SK-MEL-5 (cell line): ENCODE results near the gene PACC1. TPM values are rescaled to one million over a fixed set of nuclear protein-coding genes. Genes with fewer than 3 reads are reported as not detected.
"Not testable (repeated sequence)": the region's sequence is repeated elsewhere in the genome, so short reads cannot be mapped to it uniquely, and the experiment has no call there.

Experiments used
- DNase-seq: peaks from one replicate; pipeline ENCODE4 v3.0.0-alpha.2; 2016; ENCODE audit warnings: low read depth, low spot score
- in situ Hi-C: cut with HindIII; loops from 2 replicates; pipeline ENCODE4 v1.10.0; 2016; ENCODE audit warnings: low sequenced_read_pairs, high pct_unique_total_duplicates, low pct_unique_long_range_greater_than_20kb
- total RNA-seq: library from RNA; depleted of rRNA; stranded (reverse); fragments of >200 nt; shearing (Covaris generic); gene quantifications from 2 replicates; pipeline ENCODE4 v1.2.3, GENCODE V29; 2014

PACC1 gene
- total RNA-seq, 1 experiment from 2014 or later, result 23.8 TPM

GRCh38 chr1:212366901-212367300 lies 47.8 kb downstream of the PACC1 start:
- in situ Hi-C loops, result no loop called here
- DNase-seq, result peak; percentile 37

GRCh38 chr1:212364985-212365384 lies 49.7 kb downstream of the PACC1 start:
- no peak for DNase-seq
- in situ Hi-C loops, result no loop called here

- in situ Hi-C loops, result no loop called here
- DNase-seq, result no peak
Observed at GRCh38 chr1:212359794-212360479, 54.7 kb downstream of the PACC1 start.

GRCh38 chr1:212355230-212355969 lies 59.3 kb downstream of the PACC1 start:
- in situ Hi-C loops, result no loop called here
- no peak for DNase-seq

- in situ Hi-C loops, result no loop called here
Observed at GRCh38 chr1:212354464-212354863, 60.2 kb downstream of the PACC1 start.

GRCh38 chr1:212353181-212353580 lies 61.5 kb downstream of the PACC1 start:
- in situ Hi-C loops, result no loop called here
- DNase-seq, result no peak

More at GRCh38 chr1:212354464-212354863, 60.2 kb downstream of the PACC1 start:
- DNase-seq, result no peak

- no peak for DNase-seq
- in situ Hi-C loops, result no loop called here
Observed at GRCh38 chr1:212351588-212352362, 62.9 kb downstream of the PACC1 start.

- DNase-seq, result no peak
- in situ Hi-C loops, result no loop called here
Observed at GRCh38 chr1:212346601-212347000, 68.1 kb downstream of the PACC1 start.

GRCh38 chr1:212344905-212345304 lies 69.8 kb downstream of the PACC1 start:
- in situ Hi-C loops, result no loop called here
- no peak for DNase-seq

- in situ Hi-C loops, result no loop called here
- DNase-seq, result no peak
Observed at GRCh38 chr1:212341090-212341489, 73.6 kb downstream of the PACC1 start.

- no peak for DNase-seq
- in situ Hi-C loops, result no loop called here
Observed at GRCh38 chr1:212329105-212329504, 85.6 kb downstream of the PACC1 start.

- peak; percentile 14 for DNase-seq
- in situ Hi-C loops, result no loop called here
Observed at GRCh38 chr1:212328248-212328647, 86.4 kb downstream of the PACC1 start.

- no peak for DNase-seq
- in situ Hi-C loops, result no loop called here
Observed at GRCh38 chr1:212326541-212326940, 88.1 kb downstream of the PACC1 start.

GRCh38 chr1:212323066-212323465 lies 91.6 kb downstream of the PACC1 start:
- no peak for DNase-seq
- in situ Hi-C loops, result no loop called here

- in situ Hi-C loops, result not testable (repeated sequence)
Observed at GRCh38 chr1:212321031-212321430, 93.7 kb downstream of the PACC1 start.

GRCh38 chr1:212317916-212318315 lies 96.8 kb downstream of the PACC1 start:
- no peak for DNase-seq
- in situ Hi-C loops, result no loop called here

More at GRCh38 chr1:212321031-212321430, 93.7 kb downstream of the PACC1 start:
- not testable (repeated sequence) for DNase-seq

GRCh38 chr1:212315907-212316306 lies 98.8 kb downstream of the PACC1 start:
- DNase-seq, result peak; percentile 67
- in situ Hi-C loops, result no loop called here

GRCh38 chr1:212315184-212315583 lies 99.5 kb downstream of the PACC1 start:
- no peak for DNase-seq
- in situ Hi-C loops, result no loop called here
